WTC11 (cell line): Measurements from ENCODE around the gene CCDC30. TPM values are rescaled to one million over a fixed set of nuclear protein-coding genes. Genes with fewer than 3 reads are reported as not detected.

Source experiments
- total RNA-seq: library from RNA; stranded (reverse); gene quantifications from 3 replicates; pipeline ENCODE4 v1.2.3, GENCODE V29; 2021

Gene CCDC30
- total RNA-seq, 1 experiment from 2014 or later, result 0.92 TPM

Other genes with a start within 250 kb of the CCDC30 start
- 38.6 to 43.3 TPM (median 40.7 TPM) in 3 replicates for gene FOXJ3, start 128.1 kb upstream of the CCDC30 start, total RNA-seq
- gene RIMKLA, start 82.5 kb upstream of the CCDC30 start, total RNA-seq, result 8.3 to 17.3 TPM (median 15.9 TPM) in 3 replicates
- gene ZMYND12, start 7.3 kb upstream of the CCDC30 start, total RNA-seq, result 0.63 to 1.4 TPM (median 0.89 TPM) in 3 replicates
- gene PPCS, start 6.7 kb upstream of the CCDC30 start, total RNA-seq, result 35.1 to 40.2 TPM (median 36.8 TPM) in 3 replicates
- gene PPIH, start 195.1 kb downstream of the CCDC30 start, total RNA-seq, result 68.5 to 73.1 TPM (median 69.3 TPM) in 3 replicates
- 1,098 to 1,172 TPM (median 1,151 TPM) in 3 replicates for gene YBX1, start 219.1 kb downstream of the CCDC30 start, total RNA-seq